Measurements from ENCODE around the gene AKT1S1.

DNA sequence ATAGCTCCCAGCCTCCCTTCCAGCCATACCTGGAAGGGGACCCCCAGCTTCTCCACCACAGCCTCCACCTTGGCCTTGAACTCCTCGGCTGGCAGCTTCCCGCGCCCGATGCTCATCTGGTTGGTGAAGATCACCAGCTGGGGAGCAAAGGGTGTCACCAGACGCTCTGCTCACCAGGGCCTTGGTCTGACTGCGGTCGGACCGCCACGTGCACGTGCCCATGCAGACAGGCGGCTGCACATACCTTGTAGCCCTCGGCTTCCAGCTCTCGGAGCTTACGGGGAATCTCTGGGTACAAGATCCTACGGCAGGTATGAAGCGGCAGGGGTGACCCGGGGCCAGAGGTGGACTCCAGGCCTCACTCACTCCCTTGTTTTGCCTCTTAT, 13.2 kb downstream of the AKT1S1 start:
- TF ChIP-seq EZH2 (IDR thresholded peaks at IDR 0.05) (no peak), ZNF274 (IDR thresholded peaks at IDR 0.05; ENCODE audit: low read depth, low read length) (no peak), CEBPB (IDR thresholded peaks at IDR 0.05; ENCODE audit: low read depth) (no peak), ZFX (IDR thresholded peaks at IDR 0.05) (no peak), SP1 (IDR thresholded peaks at IDR 0.05; ENCODE audit: low read depth) (no peak), POLR2A (IDR thresholded peaks at IDR 0.05; ENCODE audit: borderline replicate concordance, extremely low read depth, insufficient read depth, insufficient read length) (no peak), YY1 (IDR thresholded peaks at IDR 0.05; ENCODE audit: extremely low read depth, insufficient replicate concordance, low read depth, low read length) (no peak), SIN3A (IDR thresholded peaks at IDR 0.05; ENCODE audit: low read depth) (no peak), RAD21 (IDR thresholded peaks at IDR 0.05; ENCODE audit: low read depth) (no peak), POLR2AphosphoS5 (IDR thresholded peaks at IDR 0.05; ENCODE audit: low read depth, low read length) (no peak), EZH2phosphoT487 (IDR thresholded peaks at IDR 0.05; ENCODE audit: borderline replicate concordance) (no peak)
- TF ChIP-seq, protein P1, sequence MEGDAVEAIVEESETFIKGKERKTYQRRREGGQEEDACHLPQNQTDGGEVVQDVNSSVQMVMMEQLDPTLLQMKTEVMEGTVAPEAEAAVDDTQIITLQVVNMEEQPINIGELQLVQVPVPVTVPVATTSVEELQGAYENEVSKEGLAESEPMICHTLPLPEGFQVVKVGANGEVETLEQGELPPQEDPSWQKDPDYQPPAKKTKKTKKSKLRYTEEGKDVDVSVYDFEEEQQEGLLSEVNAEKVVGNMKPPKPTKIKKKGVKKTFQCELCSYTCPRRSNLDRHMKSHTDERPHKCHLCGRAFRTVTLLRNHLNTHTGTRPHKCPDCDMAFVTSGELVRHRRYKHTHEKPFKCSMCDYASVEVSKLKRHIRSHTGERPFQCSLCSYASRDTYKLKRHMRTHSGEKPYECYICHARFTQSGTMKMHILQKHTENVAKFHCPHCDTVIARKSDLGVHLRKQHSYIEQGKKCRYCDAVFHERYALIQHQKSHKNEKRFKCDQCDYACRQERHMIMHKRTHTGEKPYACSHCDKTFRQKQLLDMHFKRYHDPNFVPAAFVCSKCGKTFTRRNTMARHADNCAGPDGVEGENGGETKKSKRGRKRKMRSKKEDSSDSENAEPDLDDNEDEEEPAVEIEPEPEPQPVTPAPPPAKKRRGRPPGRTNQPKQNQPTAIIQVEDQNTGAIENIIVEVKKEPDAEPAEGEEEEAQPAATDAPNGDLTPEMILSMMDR (IDR thresholded peaks at IDR 0.05 in 2 of 3, conservative IDR thresholded peaks at IDR 0.05 in 1 of 3; ENCODE audit: borderline replicate concordance in 1 of 3, insufficient read depth in 1 of 3, low read depth in 2 of 3, low read length in 2 of 3), result no peak
- TF ChIP-seq, protein P2, sequence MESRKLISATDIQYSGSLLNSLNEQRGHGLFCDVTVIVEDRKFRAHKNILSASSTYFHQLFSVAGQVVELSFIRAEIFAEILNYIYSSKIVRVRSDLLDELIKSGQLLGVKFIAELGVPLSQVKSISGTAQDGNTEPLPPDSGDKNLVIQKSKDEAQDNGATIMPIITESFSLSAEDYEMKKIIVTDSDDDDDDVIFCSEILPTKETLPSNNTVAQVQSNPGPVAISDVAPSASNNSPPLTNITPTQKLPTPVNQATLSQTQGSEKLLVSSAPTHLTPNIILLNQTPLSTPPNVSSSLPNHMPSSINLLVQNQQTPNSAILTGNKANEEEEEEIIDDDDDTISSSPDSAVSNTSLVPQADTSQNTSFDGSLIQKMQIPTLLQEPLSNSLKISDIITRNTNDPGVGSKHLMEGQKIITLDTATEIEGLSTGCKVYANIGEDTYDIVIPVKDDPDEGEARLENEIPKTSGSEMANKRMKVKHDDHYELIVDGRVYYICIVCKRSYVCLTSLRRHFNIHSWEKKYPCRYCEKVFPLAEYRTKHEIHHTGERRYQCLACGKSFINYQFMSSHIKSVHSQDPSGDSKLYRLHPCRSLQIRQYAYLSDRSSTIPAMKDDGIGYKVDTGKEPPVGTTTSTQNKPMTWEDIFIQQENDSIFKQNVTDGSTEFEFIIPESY (IDR thresholded peaks at IDR 0.05; ENCODE audit: extremely low read depth, insufficient replicate concordance, low read length), result no peak
